Esophagus muscularis mucosa (tissue), 4 donors: ENCODE results near the gene PIM3. TPM values are rescaled to one million over a fixed set of nuclear protein-coding genes. Genes with fewer than 3 reads are reported as not detected.

Source experiments
- DNase-seq: peaks from one replicate; pipeline ENCODE4 v3.0.0-alpha.2; 2017; ENCODE audit errors: extremely low spot score
- H3K27ac ChIP-seq, 4 donors: fragments of 200-600 bp; sonication (generic); replicated peaks in 1 of 4; 1 replicate in 3 of 4; 2 replicates in 1 of 4; pipeline ENCODE4 v1.5.1; 2016 to 2019; ENCODE audit warnings: mild to moderate bottlenecking in 1 of 4
- H3K27me3 ChIP-seq, 4 donors: fragments of 200-600 bp; sonication (generic); one replicate each; pipeline versions ENCODE4 v1.5.1 to v1.6.0; 2016 to 2019
- H3K36me3 ChIP-seq, 4 donors: fragments of 200-600 bp; sonication (generic); one replicate each; pipeline ENCODE4 v1.5.1; 2016 to 2019
- H3K4me1 ChIP-seq, 4 donors: fragments of 200-600 bp; sonication (generic); one replicate each; pipeline ENCODE4 v1.5.1; 2016 to 2019
- H3K4me3 ChIP-seq, 4 donors: fragments of 200-600 bp; sonication (generic); 1 replicate in 2 of 4; 2 replicates in 2 of 4; pipeline ENCODE4 v1.5.1; 2016 to 2019; ENCODE audit warnings: mild to moderate bottlenecking in 4 of 4, moderate library complexity in 1 of 4
- H3K9me3 ChIP-seq, 4 donors: fragments of 200-600 bp; sonication (generic); 1 replicate in 3 of 4; 2 replicates in 1 of 4; pipeline ENCODE4 v1.5.1; 2016 to 2019
- CTCF ChIP-seq, 3 experiments: fragments of 200-600 bp in 2 of 3; fragments of 450-650 bp in 1 of 3; sonication (generic) in 2 of 3; IDR thresholded peaks; one replicate each; pipeline ENCODE4 v1.5.1; 2017 to 2019; ENCODE audit warnings: antibody characterized with exemption in 3 of 3, mild to moderate bottlenecking in 2 of 3, moderate library complexity in 1 of 3
- EP300 ChIP-seq: sonication (generic); formaldehyde crosslinking; IDR thresholded peaks from one replicate; pipeline ENCODE4 v1.6.1; 2017; ENCODE audit warnings: antibody characterized with exemption
- POLR2A ChIP-seq: fragments of 450-650 bp; IDR thresholded peaks from one replicate; pipeline ENCODE4 v1.6.1; 2017; ENCODE audit warnings: antibody characterized with exemption, moderate library complexity, mild to moderate bottlenecking, low read depth
- POLR2AphosphoS5 ChIP-seq, 2 donors: sonication (generic); formaldehyde crosslinking; IDR thresholded peaks; one replicate each; pipeline ENCODE4 v1.6.1; 2017; ENCODE audit warnings: antibody characterized with exemption in 2 of 2
- WGBS: methylation state at CpG from one replicate; pipeline ENCODE4 v1.1.5; 2018; 5-methylcytosine and 5-hydroxymethylcytosine counted together
- intact Hi-C: fragments of 100-400 bp; cut with DNase I; formaldehyde crosslinking; loops from one replicate; pipeline ENCODE4 v1.15.1; 2023
- total RNA-seq, 4 donors: library from RNA; depleted of rRNA; stranded (reverse); fragments of >200 nt; gene quantifications; one replicate each; pipeline versions ENCODE4 v1.1.0 to v1.2.1, GENCODE V29; 2016

The PIM3 gene
- total RNA-seq, 4 donors from 2014 or later = 36.1 to 106 (median 56.5) TPM

DNA sequence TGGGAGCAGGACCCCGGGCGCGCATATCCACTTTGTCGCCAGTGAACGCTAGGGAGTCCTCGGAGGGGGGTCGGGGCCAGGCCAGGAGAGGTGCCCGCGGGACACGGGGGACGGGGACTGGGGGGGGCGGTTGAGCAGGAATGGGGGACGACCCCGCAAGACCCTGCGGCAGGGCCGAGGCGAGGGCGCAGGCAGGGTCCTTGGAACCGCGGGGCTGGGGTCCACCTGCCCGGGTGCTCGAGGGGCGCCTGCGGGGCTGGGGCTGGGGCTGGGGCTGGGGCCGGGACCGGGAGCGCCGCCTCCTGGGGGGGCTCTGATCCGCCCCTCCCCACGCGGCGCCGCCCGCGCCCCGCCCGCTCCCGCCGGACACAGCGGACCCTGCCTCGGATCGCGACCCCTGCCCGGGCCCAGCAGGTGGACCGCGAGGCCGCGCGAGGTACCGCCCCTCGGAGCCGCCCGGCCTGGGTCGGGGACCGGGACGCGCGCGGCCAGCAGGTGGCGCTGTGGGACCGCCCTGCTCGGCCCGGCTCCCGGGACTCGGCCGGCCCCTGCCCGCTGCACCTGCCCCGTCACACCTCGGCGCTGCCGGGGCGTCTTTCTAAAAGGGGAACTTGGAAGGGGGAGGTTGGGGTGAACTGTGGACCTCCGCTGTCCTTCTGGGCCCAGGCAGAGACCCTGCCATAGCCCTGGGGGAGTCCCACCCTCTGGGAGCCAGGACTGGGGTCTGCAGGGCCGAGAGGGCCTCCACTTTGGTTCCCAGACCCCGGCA lies 31.2 kb upstream of the PIM3 start:
- WGBS = no CpG with 5 or more reads among the region's 75 CpGs
- H3K4me1 ChIP-seq = peaks cover 45 to 55% (median 54%) of the 10 kb centered on the region in 4 donors
- peaks cover 7 to 23% (median 16%) of the 10 kb centered on the region in 4 donors for H3K36me3 ChIP-seq
- no peak for DNase-seq
- peak overlapping the region; percentile 15 to 49 (median 20) for H3K4me3 ChIP-seq
- peaks cover 0 to 20% (median 8%) of the 10 kb centered on the region in 4 donors for H3K27me3 ChIP-seq
- TF ChIP-seq POLR2AphosphoS5 (IDR thresholded peaks at IDR 0.05) (no peak), CTCF (IDR thresholded peaks at IDR 0.05) (peak; percentile 94 to 95 (median 95)), EP300 (no peak)
- no peaks in the 10 kb centered on the region for H3K9me3 ChIP-seq
- intact Hi-C loops = loop anchor here (1.0 kb wide), 1 partner anchor 101 kb away; no protein-coding TSS in a partner anchor
- H3K27ac ChIP-seq = no peak overlapping the region

- no peak overlapping the region for H3K27ac ChIP-seq
- H3K4me3 ChIP-seq = peak overlapping the region in 2 of 4 donors; percentile 15 to 49
- no peaks in the 10 kb centered on the region for H3K9me3 ChIP-seq
- H3K4me1 ChIP-seq = peaks cover 52 to 62% (median 60%) of the 10 kb centered on the region in 4 donors
- intact Hi-C loops = loop anchor here (1.0 to 5.0 kb wide), 4 partner anchors 42 to 252 kb away; no protein-coding TSS in a partner anchor
- WGBS = 74% methylated on average over 17 of the region's 21 CpGs
- H3K36me3 ChIP-seq = peaks cover 7 to 20% (median 14%) of the 10 kb centered on the region in 4 donors
- H3K27me3 ChIP-seq = peaks cover 0 to 20% (median 8%) of the 10 kb centered on the region in 4 donors
- DNase-seq = no peak
- TF ChIP-seq EP300 = no peak
Observed at GRCh38 chr22:49929994-49930575, 30.5 kb upstream of the PIM3 start.

- TF ChIP-seq POLR2A (no peak), CTCF (IDR thresholded peaks at IDR 0.05) (peak; percentile 35 to 54 (median 42)), POLR2AphosphoS5 (IDR thresholded peaks at IDR 0.05) (peak; percentile 49 to 59), EP300 (no peak)
- DNase-seq = no peak
- Histone ChIP-seq H3K4me1 (peaks cover 53 to 65% (median 64%) of the 10 kb centered on the region in 4 donors), H3K36me3 (peaks cover 0 to 13% (median 8%) of the 10 kb centered on the region in 4 donors), H3K27ac (peak overlapping the region in 2 of 4 donors; percentile 33 to 98), H3K27me3 (peaks cover 0 to 20% (median 8%) of the 10 kb centered on the region in 4 donors), H3K4me3 (no peak overlapping the region), H3K9me3 (no peaks in the 10 kb centered on the region)
- intact Hi-C loops = loop anchor here (5.0 kb wide), 3 partner anchors 41 to 251 kb away; no protein-coding TSS in a partner anchor
- 39% methylated on average over 4 of the region's 14 CpGs for WGBS
Observed at GRCh38 chr22:49930596-49931412, 29.8 kb upstream of the PIM3 start.

GRCh38 chr22:49933236-49934159 lies 27.1 kb upstream of the PIM3 start:
- H3K4me1 ChIP-seq = peaks cover 76 to 90% (median 85%) of the 10 kb centered on the region in 4 donors
- H3K27me3 ChIP-seq = peaks cover 0 to 14% (median 7%) of the 10 kb centered on the region in 4 donors
- H3K4me3 ChIP-seq = peak overlapping the region; percentile 57 to 69 (median 62)
- no peaks in the 10 kb centered on the region for H3K36me3 ChIP-seq
- intact Hi-C loops = loop anchor here (5.0 kb wide), 3 partner anchors 39 to 249 kb away; no protein-coding TSS in a partner anchor
- DNase-seq = peak; percentile 93
- H3K9me3 ChIP-seq = no peaks in the 10 kb centered on the region
- peak overlapping the region; percentile 88 to 98 (median 93) for H3K27ac ChIP-seq
- WGBS = 67% methylated on average over 16 of the region's 27 CpGs
- TF ChIP-seq POLR2A = peak; percentile 55
- TF ChIP-seq POLR2AphosphoS5 (IDR thresholded peaks at IDR 0.05) = peak; percentile 24 to 79
- no peak for TF ChIP-seq EP300
- no peak for TF ChIP-seq CTCF (IDR thresholded peaks at IDR 0.05)
